Stimulated activated CD8-positive, alpha-beta memory T cell treated with anti-CD3 and anti-CD28 coated beads, Interleukin-7, amount 100 ng/mL, for 1 hour (primary cell): ENCODE data around the gene MTG2.

Experiments used
- DNase-seq, 2 donors: peaks; one replicate each; pipeline ENCODE4 v3.0.0-alpha.2; 2020; ENCODE audit warnings: low read depth in 2 of 2

The MTG2 gene

GRCh38 chr20:62234339-62234738 lies 51.5 kb downstream of the MTG2 start:
- no peak for DNase-seq

GRCh38 chr20:62235001-62235776 lies 52.4 kb downstream of the MTG2 start:
- DNase-seq, result no peak

- DNase-seq, result no peak
Observed at GRCh38 chr20:62235777-62236157, 52.9 kb downstream of the MTG2 start.

GRCh38 chr20:62236200-62236599 lies 53.4 kb downstream of the MTG2 start:
- DNase-seq, result no peak

- no peak for DNase-seq
Observed at GRCh38 chr20:62236766-62237513, 54.1 kb downstream of the MTG2 start.

- no peak for DNase-seq
Observed at GRCh38 chr20:62237514-62237800, 54.6 kb downstream of the MTG2 start.

- DNase-seq, result peak; percentile 100
Observed at GRCh38 chr20:62237801-62238568, 55.2 kb downstream of the MTG2 start, which contains the start of gene OSBPL2. Gene OSBPL2, plus strand, starts transcription at chr20:62238521. Its CDS starts 17,664 bp downstream, at chr20:62256185.

- no peak for DNase-seq
Observed at GRCh38 chr20:62238569-62239277, 55.9 kb downstream of the MTG2 start.

- no peak for DNase-seq
Observed at GRCh38 chr20:62239278-62239879, 56.6 kb downstream of the MTG2 start.

- no peak for DNase-seq
Observed at GRCh38 chr20:62240020-62240685, 57.3 kb downstream of the MTG2 start.

GRCh38 chr20:62241506-62241905 lies 58.7 kb downstream of the MTG2 start:
- DNase-seq, result no peak

- DNase-seq, result no peak
Observed at GRCh38 chr20:62242176-62242575, 59.3 kb downstream of the MTG2 start.

GRCh38 chr20:62243106-62243505 lies 60.3 kb downstream of the MTG2 start:
- no peak for DNase-seq

- no peak for DNase-seq
Observed at GRCh38 chr20:62243906-62244515, 61.2 kb downstream of the MTG2 start.

- no peak for DNase-seq
Observed at GRCh38 chr20:62244644-62245108, 61.8 kb downstream of the MTG2 start.

GRCh38 chr20:62245911-62246280 lies 63.1 kb downstream of the MTG2 start:
- DNase-seq, result no peak

GRCh38 chr20:62246431-62246830 lies 63.6 kb downstream of the MTG2 start:
- DNase-seq, result no peak

GRCh38 chr20:62246872-62247652 lies 64.2 kb downstream of the MTG2 start:
- no peak for DNase-seq

GRCh38 chr20:62248890-62249560 lies 66.2 kb downstream of the MTG2 start:
- no peak for DNase-seq
